ENCODE results near the gene ITGA8. TPM values are rescaled to one million over a fixed set of nuclear protein-coding genes. Genes with fewer than 3 reads are reported as not detected.

ITGA8 gene
- total and polyA plus RNA-seq, 2 donors (not counting 1 experiment from before 2014, with no cell fraction given) = not detected

- Histone ChIP-seq H3K79me2 (ENCODE audit: control insufficient read depth, insufficient read depth, low read length) (no peaks in the 10 kb centered on the region), H4K20me1 (ENCODE audit: control insufficient read depth, insufficient read depth, low read length, poor library complexity, severe bottlenecking) (no peaks in the 10 kb centered on the region), H3K27ac (ENCODE audit: low read length in 2 of 2) (no peak overlapping the region), H3K9ac (ENCODE audit: low read length) (no peak overlapping the region), H3K4me2 (replicated peaks; ENCODE audit: low read depth, low read length, poor library complexity, severe bottlenecking) (no peak overlapping the region), H3K27me3 (replicated peaks in 1 of 4; ENCODE audit: control extremely low read depth in 1 of 4, control insufficient read depth in 3 of 4, insufficient read depth in 4 of 4, low read length in 3 of 4) (peaks cover 0 to 8% (median 0%) of the 10 kb centered on the region in 4 experiments), H3K9me3 (ENCODE audit: control extremely low read depth in 1 of 3, control insufficient read depth in 2 of 3, insufficient read depth in 1 of 3, low read length in 2 of 3) (peaks cover 0 to 3% (median 0%) of the 10 kb centered on the region in 3 donors), H3K36me3 (replicated peaks in 1 of 2; ENCODE audit: control extremely low read depth in 1 of 2, control insufficient read depth in 1 of 2, extremely low read depth in 1 of 2, insufficient read depth in 2 of 2, low read length in 1 of 2) (no peaks in the 10 kb centered on the region), H2AFZ (ENCODE audit: insufficient read depth, low read depth, low read length, poor library complexity, severe bottlenecking) (no peak overlapping the region), H3K4me1 (ENCODE audit: control insufficient read depth in 2 of 2, insufficient read depth in 2 of 2, low read length in 2 of 2) (no peaks in the 10 kb centered on the region), H3K4me3 (ENCODE audit: control extremely low read depth in 1 of 5, extremely low read depth in 1 of 5, insufficient read depth in 1 of 5, low read depth in 2 of 5, low read length in 4 of 5) (no peak overlapping the region)
- Mint-ChIP-seq H3K9me3 (ENCODE audit: insufficient read depth) (no peaks in the 10 kb centered on the region), H3K4me3 (no peak overlapping the region), H3K27me3 (peaks cover 15% of the 10 kb centered on the region), H3K4me1 (no peaks in the 10 kb centered on the region), H3K27ac (no peak overlapping the region)
- peak; percentile 14 for DNase-seq
- ChIA-PET CTCF (no interaction called here), POLR2A (no interaction called here)
- intact Hi-C loops (cut with micrococcal nuclease) = no loop called here
- TF ChIP-seq, protein P1, sequence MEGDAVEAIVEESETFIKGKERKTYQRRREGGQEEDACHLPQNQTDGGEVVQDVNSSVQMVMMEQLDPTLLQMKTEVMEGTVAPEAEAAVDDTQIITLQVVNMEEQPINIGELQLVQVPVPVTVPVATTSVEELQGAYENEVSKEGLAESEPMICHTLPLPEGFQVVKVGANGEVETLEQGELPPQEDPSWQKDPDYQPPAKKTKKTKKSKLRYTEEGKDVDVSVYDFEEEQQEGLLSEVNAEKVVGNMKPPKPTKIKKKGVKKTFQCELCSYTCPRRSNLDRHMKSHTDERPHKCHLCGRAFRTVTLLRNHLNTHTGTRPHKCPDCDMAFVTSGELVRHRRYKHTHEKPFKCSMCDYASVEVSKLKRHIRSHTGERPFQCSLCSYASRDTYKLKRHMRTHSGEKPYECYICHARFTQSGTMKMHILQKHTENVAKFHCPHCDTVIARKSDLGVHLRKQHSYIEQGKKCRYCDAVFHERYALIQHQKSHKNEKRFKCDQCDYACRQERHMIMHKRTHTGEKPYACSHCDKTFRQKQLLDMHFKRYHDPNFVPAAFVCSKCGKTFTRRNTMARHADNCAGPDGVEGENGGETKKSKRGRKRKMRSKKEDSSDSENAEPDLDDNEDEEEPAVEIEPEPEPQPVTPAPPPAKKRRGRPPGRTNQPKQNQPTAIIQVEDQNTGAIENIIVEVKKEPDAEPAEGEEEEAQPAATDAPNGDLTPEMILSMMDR (IDR thresholded peaks at IDR 0.05) = peak; percentile 37
- no peak for TF ChIP-seq EZH2 (IDR thresholded peaks at IDR 0.05; ENCODE audit: borderline replicate concordance, insufficient read depth, low read depth, low read length, poor library complexity, severe bottlenecking)
- WGBS (ENCODE audit: insufficient coverage) = 21% methylated on average over 3 of the region's 7 CpGs
- no peak for ATAC-seq (ENCODE audit: low read depth)
Measured at GRCh38 chr10:15744217-15744865, 24.6 kb upstream of the ITGA8 start.

DNA sequence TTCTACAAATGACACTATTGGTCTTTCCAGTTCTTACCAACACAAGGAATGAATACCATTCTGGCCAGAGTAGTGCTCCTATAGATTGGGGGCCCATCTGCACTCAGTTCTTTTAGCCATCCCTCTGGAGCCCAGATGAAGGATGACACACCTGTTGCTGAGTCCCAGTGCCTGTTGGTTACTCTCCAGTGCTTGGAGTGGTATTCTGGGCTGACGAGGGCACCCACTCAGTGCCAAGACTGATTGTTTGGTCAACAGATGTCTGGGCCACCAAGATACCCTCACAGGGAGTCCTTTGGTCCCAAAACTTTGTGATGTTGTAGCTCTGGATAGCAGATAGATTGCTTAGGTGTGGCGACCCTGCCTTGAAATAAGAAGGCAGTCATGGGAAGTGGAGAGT lies 23.7 kb upstream of the ITGA8 start:
- Mint-ChIP-seq H3K4me1 (no peaks in the 10 kb centered on the region), H3K27me3 (peaks cover 12% of the 10 kb centered on the region), H3K9me3 (ENCODE audit: insufficient read depth) (no peaks in the 10 kb centered on the region), H3K4me3 (no peak overlapping the region), H3K27ac (no peak overlapping the region)
- TF ChIP-seq EZH2 (IDR thresholded peaks at IDR 0.05; ENCODE audit: borderline replicate concordance, insufficient read depth, low read depth, low read length, poor library complexity, severe bottlenecking) = no peak
- TF ChIP-seq, protein P1 (IDR thresholded peaks at IDR 0.05) = no peak
- no peaks in the 10 kb centered on the region for H3K4me1 ChIP-seq (ENCODE audit: control insufficient read depth in 2 of 2, insufficient read depth in 2 of 2, low read length in 2 of 2)
- peaks cover 0 to 3% (median 0%) of the 10 kb centered on the region in 3 donors for H3K9me3 ChIP-seq (ENCODE audit: control extremely low read depth in 1 of 3, control insufficient read depth in 2 of 3, insufficient read depth in 1 of 3, low read length in 2 of 3)
- H4K20me1 ChIP-seq (ENCODE audit: control insufficient read depth, insufficient read depth, low read length, poor library complexity, severe bottlenecking) = no peaks in the 10 kb centered on the region
- 88% methylated on average over 2 of the region's 2 CpGs for WGBS (ENCODE audit: insufficient coverage)
- no peaks in the 10 kb centered on the region for H3K79me2 ChIP-seq (ENCODE audit: control insufficient read depth, insufficient read depth, low read length)
- H3K27ac ChIP-seq (ENCODE audit: low read length in 2 of 2) = no peak overlapping the region
- DNase-seq = no peak
- ATAC-seq (ENCODE audit: low read depth) = no peak
- H3K27me3 ChIP-seq (replicated peaks in 1 of 4; ENCODE audit: control extremely low read depth in 1 of 4, control insufficient read depth in 3 of 4, insufficient read depth in 4 of 4, low read length in 3 of 4) = peaks cover 0 to 10% (median 0%) of the 10 kb centered on the region in 4 experiments
- no peak overlapping the region for H2AFZ ChIP-seq (ENCODE audit: insufficient read depth, low read depth, low read length, poor library complexity, severe bottlenecking)
- no peak overlapping the region for H3K4me3 ChIP-seq (ENCODE audit: control extremely low read depth in 1 of 5, extremely low read depth in 1 of 5, insufficient read depth in 1 of 5, low read depth in 2 of 5, low read length in 4 of 5)
- no peak overlapping the region for H3K4me2 ChIP-seq (replicated peaks; ENCODE audit: low read depth, low read length, poor library complexity, severe bottlenecking)
- CTCF ChIA-PET = no interaction called here
- no peaks in the 10 kb centered on the region for H3K36me3 ChIP-seq (replicated peaks in 1 of 2; ENCODE audit: control extremely low read depth in 1 of 2, control insufficient read depth in 1 of 2, extremely low read depth in 1 of 2, insufficient read depth in 2 of 2, low read length in 1 of 2)
- intact Hi-C loops (cut with micrococcal nuclease) = no loop called here
- POLR2A ChIA-PET = no interaction called here
- H3K9ac ChIP-seq (ENCODE audit: low read length) = no peak overlapping the region
